ENCODE results near the gene PSENEN. TPM values are rescaled to one million over a fixed set of nuclear protein-coding genes. Genes with fewer than 3 reads are reported as not detected.

PSENEN gene
- total RNA-seq, 3 donors from 2014 or later: 37.4 to 54.1 (median 54.0) TPM

GRCh38 chr19:35779033-35779432 is 33.6 kb downstream of the PSENEN start:
- Histone ChIP-seq H3K27ac (no peak overlapping the region), H3K4me3 (no peak overlapping the region), H3K36me3 (no peaks in the 10 kb centered on the region), H3K4me1 (peaks cover 0 to 4% of the 10 kb centered on the region in 2 donors), H3K27me3 (no peaks in the 10 kb centered on the region), H3K9me3 (no peaks in the 10 kb centered on the region)
- DNase-seq (ENCODE audit: low spot score in 2 of 2): no peak
- TF ChIP-seq POLR2A (IDR thresholded peaks at IDR 0.05) (no peak), POLR2AphosphoS5 (IDR thresholded peaks at IDR 0.05) (no peak), CTCF (IDR thresholded peaks at IDR 0.05) (no peak)
- intact Hi-C loops (cut with DNase I; ENCODE audit: low total_unique reads): no loop called here

GRCh38 chr19:35780058-35780457 is 34.6 kb downstream of the PSENEN start:
- TF ChIP-seq POLR2AphosphoS5 (IDR thresholded peaks at IDR 0.05) (no peak), CTCF (IDR thresholded peaks at IDR 0.05) (no peak), POLR2A (IDR thresholded peaks at IDR 0.05) (no peak)
- Histone ChIP-seq H3K36me3 (no peaks in the 10 kb centered on the region), H3K4me1 (no peaks in the 10 kb centered on the region), H3K4me3 (no peak overlapping the region), H3K27me3 (no peaks in the 10 kb centered on the region), H3K9me3 (no peaks in the 10 kb centered on the region), H3K27ac (no peak overlapping the region)
- intact Hi-C loops (cut with DNase I; ENCODE audit: low total_unique reads): no loop called here
- no peak for DNase-seq (ENCODE audit: low spot score in 2 of 2)

GRCh38 chr19:35780717-35781116 is 35.3 kb downstream of the PSENEN start:
- intact Hi-C loops (cut with DNase I; ENCODE audit: low total_unique reads): no loop called here

GRCh38 chr19:35781650-35782049 is 36.2 kb downstream of the PSENEN start:
- H3K9me3 ChIP-seq: no peaks in the 10 kb centered on the region
- DNase-seq (ENCODE audit: low spot score in 2 of 2): no peak
- no peaks in the 10 kb centered on the region for H3K4me1 ChIP-seq
- no peak overlapping the region for H3K27ac ChIP-seq
- H3K27me3 ChIP-seq: no peaks in the 10 kb centered on the region
- intact Hi-C loops (cut with DNase I; ENCODE audit: low total_unique reads): no loop called here
- no peaks in the 10 kb centered on the region for H3K36me3 ChIP-seq
- TF ChIP-seq CTCF (IDR thresholded peaks at IDR 0.05): no peak
- no peak overlapping the region for H3K4me3 ChIP-seq

More at GRCh38 chr19:35780717-35781116, 35.3 kb downstream of the PSENEN start:
- Histone ChIP-seq H3K36me3 (no peaks in the 10 kb centered on the region), H3K4me1 (no peaks in the 10 kb centered on the region), H3K4me3 (no peak overlapping the region), H3K9me3 (no peaks in the 10 kb centered on the region), H3K27me3 (no peaks in the 10 kb centered on the region), H3K27ac (no peak overlapping the region)
- TF ChIP-seq POLR2A (IDR thresholded peaks at IDR 0.05): no peak
- TF ChIP-seq POLR2AphosphoS5 (IDR thresholded peaks at IDR 0.05): no peak
- no peak for TF ChIP-seq CTCF (IDR thresholded peaks at IDR 0.05)
- no peak for DNase-seq (ENCODE audit: low spot score in 2 of 2)

- intact Hi-C loops (cut with DNase I; ENCODE audit: low total_unique reads): no loop called here
- no peak for DNase-seq (ENCODE audit: low spot score in 2 of 2)
- Histone ChIP-seq H3K27me3 (no peaks in the 10 kb centered on the region), H3K4me1 (no peaks in the 10 kb centered on the region), H3K36me3 (no peaks in the 10 kb centered on the region), H3K4me3 (no peak overlapping the region), H3K27ac (no peak overlapping the region), H3K9me3 (no peaks in the 10 kb centered on the region)
- TF ChIP-seq CTCF (IDR thresholded peaks at IDR 0.05): no peak
- no peak for TF ChIP-seq POLR2A (IDR thresholded peaks at IDR 0.05)
- no peak for TF ChIP-seq POLR2AphosphoS5 (IDR thresholded peaks at IDR 0.05)
Measured at GRCh38 chr19:35782589-35782988, 37.1 kb downstream of the PSENEN start.
